Tibial artery (tissue), 4 donors: Measurements from ENCODE around the gene KSR1.

Experiments used
- DNase-seq, 2 donors: peaks; one replicate each; pipeline ENCODE4 v3.0.0-alpha.2; 2019
- H3K27ac ChIP-seq, 2 donors: fragments of 200-600 bp; sonication (generic) in 1 of 2; 1 replicate in 1 of 2; 2 replicates in 1 of 2; pipeline ENCODE4 v1.5.1; 2018 to 2019; ENCODE audit warnings: mild to moderate bottlenecking in 1 of 2
- H3K27me3 ChIP-seq, 2 donors: fragments of 200-600 bp; sonication (generic) in 1 of 2; one replicate each; pipeline versions ENCODE4 v1.5.1 to v1.6.0; 2016 to 2019
- H3K36me3 ChIP-seq, 3 donors: fragments of 200-600 bp; sonication (generic) in 2 of 3; one replicate each; pipeline ENCODE4 v1.5.1; 2016 to 2019; ENCODE audit warnings: mild to moderate bottlenecking in 2 of 3
- H3K4me1 ChIP-seq, 4 donors: fragments of 200-600 bp; sonication (generic) in 2 of 4; 1 replicate in 3 of 4; 2 replicates in 1 of 4; pipeline ENCODE4 v1.5.1; 2016 to 2019
- H3K4me3 ChIP-seq, 2 donors: fragments of 200-600 bp; sonication (generic) in 1 of 2; 1 replicate in 1 of 2; 2 replicates in 1 of 2; pipeline ENCODE4 v1.5.1; 2018 to 2019; ENCODE audit warnings: mild to moderate bottlenecking in 2 of 2
- H3K9me3 ChIP-seq, 3 donors: fragments of 200-600 bp; sonication (generic) in 1 of 3; one replicate each; pipeline ENCODE4 v1.5.1; 2016 to 2019
- CTCF ChIP-seq, 2 experiments: fragments of 200-600 bp in 1 of 2; fragments of 450-650 bp in 1 of 2; IDR thresholded peaks; one replicate each; pipeline ENCODE4 v1.5.1; 2017 to 2019; ENCODE audit warnings: antibody characterized with exemption in 2 of 2, mild to moderate bottlenecking in 1 of 2, moderate library complexity in 1 of 2
- intact Hi-C: fragments of 100-400 bp; cut with DNase I; formaldehyde crosslinking; loops from one replicate; pipeline ENCODE4 v1.15.0; 2023; ENCODE audit warnings: low total_unique reads

KSR1 gene

GRCh38 chr17:27529230-27529796, 73.1 kb downstream of the KSR1 start:
- peaks cover 0 to 74% (median 33%) of the 10 kb centered on the region in 4 donors for H3K4me1 ChIP-seq
- intact Hi-C loops: no loop called here
- no peaks in the 10 kb centered on the region for H3K9me3 ChIP-seq
- no peaks in the 10 kb centered on the region for H3K36me3 ChIP-seq
- peak overlapping the region; percentile 75 for H3K27ac ChIP-seq
- no peak for TF ChIP-seq CTCF (IDR thresholded peaks at IDR 0.05)
- DNase-seq: no peak
- no peaks in the 10 kb centered on the region for H3K27me3 ChIP-seq
- no peak overlapping the region for H3K4me3 ChIP-seq

- no peaks in the 10 kb centered on the region for H3K36me3 ChIP-seq
- no peaks in the 10 kb centered on the region for H3K9me3 ChIP-seq
- peak overlapping the region; percentile 75 for H3K27ac ChIP-seq
- no peaks in the 10 kb centered on the region for H3K27me3 ChIP-seq
- H3K4me3 ChIP-seq: no peak overlapping the region
- intact Hi-C loops: loop anchor here (5.0 kb wide), 1 partner anchor 34 kb away; no protein-coding TSS in a partner anchor
- no peak for TF ChIP-seq CTCF (IDR thresholded peaks at IDR 0.05)
- DNase-seq: peak; percentile 59 to 85
- peaks cover 0 to 84% (median 36%) of the 10 kb centered on the region in 4 donors for H3K4me1 ChIP-seq
These were observed 74.6 kb downstream of the KSR1 start for GRCh38 chr17:27530764-27531391.

GRCh38 chr17:27531469-27531961, 75.3 kb downstream of the KSR1 start:
- no peak for DNase-seq
- Histone ChIP-seq H3K4me3 (no peak overlapping the region), H3K9me3 (no peaks in the 10 kb centered on the region), H3K4me1 (peaks cover 0 to 82% (median 35%) of the 10 kb centered on the region in 4 donors), H3K36me3 (no peaks in the 10 kb centered on the region), H3K27ac (peak overlapping the region; percentile 75), H3K27me3 (no peaks in the 10 kb centered on the region)
- no peak for TF ChIP-seq CTCF (IDR thresholded peaks at IDR 0.05)
- intact Hi-C loops: loop anchor here (5.0 kb wide), 1 partner anchor 34 kb away; no protein-coding TSS in a partner anchor

GRCh38 chr17:27532269-27533263, 76.3 kb downstream of the KSR1 start:
- DNase-seq: peak; percentile 17 to 31
- H3K4me3 ChIP-seq: no peak overlapping the region
- H3K27ac ChIP-seq: peak overlapping the region; percentile 75
- no peaks in the 10 kb centered on the region for H3K36me3 ChIP-seq
- intact Hi-C loops: loop anchor here (5.0 kb wide), 1 partner anchor 35 kb away; no protein-coding TSS in a partner anchor
- H3K9me3 ChIP-seq: no peaks in the 10 kb centered on the region
- H3K4me1 ChIP-seq: peaks cover 0 to 75% (median 33%) of the 10 kb centered on the region in 4 donors
- no peaks in the 10 kb centered on the region for H3K27me3 ChIP-seq
- no peak for TF ChIP-seq CTCF (IDR thresholded peaks at IDR 0.05)
